Gastroesophageal sphincter (tissue), 4 donors: Measurements from ENCODE around the gene FKBP1B. TPM values are rescaled to one million over a fixed set of nuclear protein-coding genes. Genes with fewer than 3 reads are reported as not detected.

ENCODE experiments used
- ATAC-seq: fragments of 150-250 bp; one replicate; pipeline ENCODE4 v1.9.1; 2016; ENCODE audit warnings: mild to moderate bottlenecking, moderate library complexity
- H3K27ac ChIP-seq, 4 donors: fragments of 200-600 bp; sonication (generic) in 3 of 4; 1 replicate in 3 of 4; 2 replicates in 1 of 4; pipeline ENCODE4 v1.5.1; 2016 to 2019
- H3K27me3 ChIP-seq: fragments of 200-600 bp; sonication (generic); one replicate; pipeline ENCODE4 v1.5.1; 2019
- H3K36me3 ChIP-seq, 2 donors: fragments of 200-600 bp; sonication (generic); one replicate each; pipeline ENCODE4 v1.5.1; 2019; ENCODE audit warnings: control low read depth in 1 of 2
- H3K4me1 ChIP-seq, 3 donors: fragments of 200-600 bp; sonication (generic); 1 replicate in 2 of 3; 2 replicates in 1 of 3; pipeline ENCODE4 v1.5.1; 2016 to 2019; ENCODE audit warnings: control low read depth in 2 of 3
- H3K4me3 ChIP-seq, 2 donors: fragments of 200-600 bp; sonication (generic); one replicate each; pipeline ENCODE4 v1.5.1; 2019; ENCODE audit warnings: mild to moderate bottlenecking in 1 of 2, moderate library complexity in 1 of 2
- H3K9me3 ChIP-seq, 3 donors: fragments of 200-600 bp; sonication (generic); one replicate each; pipeline ENCODE4 v1.5.1; 2017 to 2019; ENCODE audit warnings: control low read depth in 2 of 3
- CTCF ChIP-seq, 4 experiments: fragments of 200-600 bp in 2 of 4; fragments of 450-650 bp in 2 of 4; sonication (generic) in 1 of 4; IDR thresholded peaks; one replicate each; pipeline ENCODE4 v1.5.1; 2017 to 2019; ENCODE audit warnings: antibody characterized with exemption in 4 of 4, mild to moderate bottlenecking in 2 of 4, moderate library complexity in 2 of 4
- EP300 ChIP-seq: sonication (generic); formaldehyde crosslinking; IDR thresholded peaks from one replicate; pipeline ENCODE4 v1.6.1; 2017; ENCODE audit warnings: antibody characterized with exemption, mild to moderate bottlenecking
- POLR2A ChIP-seq, 2 donors: fragments of 450-650 bp; IDR thresholded peaks; one replicate each; pipeline ENCODE4 v1.6.1; 2017; ENCODE audit warnings: antibody characterized with exemption in 2 of 2, mild to moderate bottlenecking in 2 of 2, moderate library complexity in 1 of 2
- POLR2AphosphoS5 ChIP-seq: sonication (generic); formaldehyde crosslinking; IDR thresholded peaks from one replicate; pipeline ENCODE4 v1.6.1; 2017; ENCODE audit warnings: antibody characterized with exemption
- WGBS, 2 donors: methylation state at CpG; one replicate each; pipeline ENCODE4 v1.1.5; 2018; ENCODE audit warnings: low coverage in 1 of 2; 5-methylcytosine and 5-hydroxymethylcytosine counted together
- total RNA-seq, 4 donors: library from RNA; depleted of rRNA; stranded (reverse); fragments of >200 nt; gene quantifications; one replicate each; pipeline ENCODE4 v1.1.0, GENCODE V29; 2016

FKBP1B gene
- total RNA-seq, 4 donors from 2014 or later = 2.3 to 8.6 (median 5.5) TPM

DNA sequence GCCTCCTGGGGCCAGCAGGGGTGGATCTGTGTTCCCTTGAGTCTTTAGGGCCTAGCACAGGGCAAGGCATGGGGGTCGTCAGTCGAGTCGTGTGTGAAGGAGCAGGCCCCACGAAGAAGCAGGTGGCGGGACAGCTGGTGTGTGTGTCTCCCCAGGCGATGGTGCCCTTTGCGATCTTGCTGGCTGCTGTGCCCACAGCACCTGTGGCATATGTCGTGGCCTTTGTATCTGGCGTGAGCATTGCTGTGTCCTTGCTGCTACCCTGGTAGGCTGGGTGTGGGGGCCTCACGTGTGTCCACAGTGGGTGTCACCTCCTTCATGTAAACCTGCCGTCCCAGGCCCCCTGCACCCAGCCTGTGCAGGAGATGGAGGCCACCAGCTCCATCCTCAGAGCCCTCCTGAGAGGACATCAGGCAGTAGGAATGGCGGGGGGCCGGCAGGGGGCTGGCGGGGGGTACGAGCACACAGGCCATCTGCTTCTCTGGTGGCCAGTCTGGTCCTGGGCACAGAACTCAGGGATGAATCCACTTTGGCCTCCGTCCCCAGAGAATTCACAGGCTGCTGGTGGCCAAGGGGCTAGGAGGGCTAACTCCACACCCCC is 26.5 kb upstream of the FKBP1B start:
- Histone ChIP-seq H3K27me3 (no peaks in the 10 kb centered on the region), H3K4me1 (no peaks in the 10 kb centered on the region), H3K27ac (no peak overlapping the region), H3K4me3 (no peak overlapping the region), H3K9me3 (no peaks in the 10 kb centered on the region), H3K36me3 (peaks cover 0 to 66% of the 10 kb centered on the region in 2 donors)
- no peak for ATAC-seq
- TF ChIP-seq POLR2A (IDR thresholded peaks at IDR 0.05) = no peak
- TF ChIP-seq POLR2AphosphoS5 = no peak
- no peak for TF ChIP-seq CTCF (IDR thresholded peaks at IDR 0.05)
- TF ChIP-seq EP300 = no peak
- WGBS, 2 donors = 69 to 70% methylated on average over 4 to 5 of the region's 16 CpGs

DNA sequence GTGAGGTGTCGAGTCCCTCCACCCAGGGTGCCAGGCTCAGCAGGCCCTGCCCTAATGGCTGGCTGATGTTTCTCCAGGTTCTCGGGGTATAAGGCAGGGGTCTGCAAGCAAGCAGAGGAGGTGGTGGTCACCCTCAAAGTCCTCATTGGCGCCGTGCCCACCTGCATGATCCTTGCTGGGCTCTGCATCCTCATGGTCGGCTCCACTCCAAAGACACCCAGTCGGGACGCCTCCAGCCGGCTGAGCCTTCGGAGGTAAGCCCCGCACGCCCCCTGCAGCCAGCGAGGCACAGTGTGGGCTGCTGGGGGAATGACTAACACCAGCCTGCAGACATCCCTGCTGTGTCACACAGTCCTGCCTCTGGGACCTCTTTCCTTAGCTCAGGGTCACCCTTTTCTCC is 25.5 kb upstream of the FKBP1B start:
- Histone ChIP-seq H3K4me3 (no peak overlapping the region), H3K9me3 (no peaks in the 10 kb centered on the region), H3K4me1 (no peaks in the 10 kb centered on the region), H3K27ac (no peak overlapping the region), H3K36me3 (peaks cover 0 to 75% of the 10 kb centered on the region in 2 donors), H3K27me3 (no peaks in the 10 kb centered on the region)
- peak in 3 of 4 experiments; percentile 24 to 41 (median 28) for TF ChIP-seq CTCF (IDR thresholded peaks at IDR 0.05)
- TF ChIP-seq EP300 = no peak
- no peak for ATAC-seq
- WGBS, 2 donors = 62% methylated on average over 4 of the region's 12 CpGs; no CpG with 5 or more reads in 1 of the 2 donors

GRCh38 chr2:24024996-24025663 is 24.4 kb upstream of the FKBP1B start:
- H3K9me3 ChIP-seq = no peaks in the 10 kb centered on the region
- no peak for ATAC-seq
- no peak for TF ChIP-seq POLR2AphosphoS5
- no peak for TF ChIP-seq CTCF (IDR thresholded peaks at IDR 0.05)
- TF ChIP-seq POLR2A (IDR thresholded peaks at IDR 0.05) = no peak
- no peak for TF ChIP-seq EP300
- no peaks in the 10 kb centered on the region for H3K27me3 ChIP-seq
- H3K36me3 ChIP-seq = peaks cover 0 to 86% of the 10 kb centered on the region in 2 donors
- H3K4me3 ChIP-seq = no peak overlapping the region
- no peaks in the 10 kb centered on the region for H3K4me1 ChIP-seq
- H3K27ac ChIP-seq = no peak overlapping the region
- WGBS, 2 donors = 80 to 91% methylated on average over 2 to 10 of the region's 17 CpGs

- ATAC-seq = no peak
- no peak overlapping the region for H3K27ac ChIP-seq
- no peak overlapping the region for H3K4me3 ChIP-seq
- no peaks in the 10 kb centered on the region for H3K9me3 ChIP-seq
- peaks cover 0 to 98% of the 10 kb centered on the region in 2 donors for H3K36me3 ChIP-seq
- TF ChIP-seq POLR2AphosphoS5 (no peak), POLR2A (IDR thresholded peaks at IDR 0.05) (no peak), EP300 (no peak), CTCF (IDR thresholded peaks at IDR 0.05) (no peak)
- H3K4me1 ChIP-seq = no peaks in the 10 kb centered on the region
- H3K27me3 ChIP-seq = no peaks in the 10 kb centered on the region
- 43 to 76% methylated on average over 2 of the region's 2 CpGs for WGBS, 2 donors
Measured at GRCh38 chr2:24026233-24026632, 23.3 kb upstream of the FKBP1B start.
